Osteoblast (primary cell): Measurements from ENCODE around the gene EMX1. TPM values are rescaled to one million over a fixed set of nuclear protein-coding genes. Genes with fewer than 3 reads are reported as not detected.
A peak's percentile ranks its signal among the peaks of the same experiment; 100 is the strongest.

ENCODE experiments used
- DNase-seq: peaks from one replicate; pipeline ENCODE4 v3.0.0; 2011; ENCODE audit warnings: low spot score, mixed read lengths; ENCODE audit not compliant: insufficient read length; ENCODE audit errors: missing footprints
- H2AFZ ChIP-seq: 2 replicates; pipeline ENCODE4 v1.6.0; 2011; ENCODE audit warnings: mild to moderate bottlenecking, low read length
- H3K27ac ChIP-seq: 2 replicates; pipeline ENCODE4 v1.5.1; 2011; ENCODE audit warnings: mild to moderate bottlenecking, low read depth, low read length, moderate library complexity
- H3K27me3 ChIP-seq: 2 replicates; pipeline ENCODE4 v1.6.0; 2012; ENCODE audit warnings: mild to moderate bottlenecking, control low read depth, inconsistent platforms, low read length, moderate library complexity; ENCODE audit not compliant: insufficient read depth
- H3K36me3 ChIP-seq: 2 replicates; pipeline ENCODE4 v1.5.1; 2011; ENCODE audit warnings: mild to moderate bottlenecking, low read length, control low read depth, moderate library complexity; ENCODE audit not compliant: insufficient read depth
- H3K4me1 ChIP-seq: 2 replicates; pipeline ENCODE4 v1.5.1; 2011; ENCODE audit warnings: mild to moderate bottlenecking, low read length, control low read depth, moderate library complexity; ENCODE audit not compliant: insufficient read depth
- H3K4me2 ChIP-seq: 2 replicates; pipeline ENCODE4 v1.6.0; 2011; ENCODE audit warnings: mild to moderate bottlenecking, low read length; ENCODE audit not compliant: insufficient read depth
- H3K4me3 ChIP-seq: fragments of 200-600 bp; sonication (generic); 3 replicates; pipeline ENCODE4 v1.5.1; 2012; ENCODE audit warnings: mild to moderate bottlenecking, low read length, inconsistent platforms; ENCODE audit not compliant: insufficient read depth
- H3K79me2 ChIP-seq: 2 replicates; pipeline ENCODE4 v1.6.0; 2012; ENCODE audit warnings: mild to moderate bottlenecking, low read length, control low read depth, inconsistent platforms; ENCODE audit not compliant: insufficient read depth
- H3K9me3 ChIP-seq: 2 replicates; pipeline ENCODE4 v1.5.1; 2011; ENCODE audit warnings: low read depth, low read length, control low read depth
- H4K20me1 ChIP-seq: 2 replicates; pipeline ENCODE4 v1.6.0; 2012; ENCODE audit warnings: mild to moderate bottlenecking, low read length, control low read depth; ENCODE audit not compliant: insufficient read depth
- total RNA-seq: library from RNA; depleted of rRNA; stranded (reverse); fragments of >200 nt; gene quantifications from 2 replicates; pipeline ENCODE4 v1.2.3, GENCODE V29; 2012
- TF ChIP-seq, protein P1 (sequence below): IDR thresholded peaks from 2 replicates; pipeline ENCODE4 v1.5.1; 2011; ENCODE audit warnings: mild to moderate bottlenecking, low read depth, low read length, moderate library complexity; ENCODE audit errors: extremely low read depth

The EMX1 gene
- total RNA-seq, 1 donor: not detected

DNA sequence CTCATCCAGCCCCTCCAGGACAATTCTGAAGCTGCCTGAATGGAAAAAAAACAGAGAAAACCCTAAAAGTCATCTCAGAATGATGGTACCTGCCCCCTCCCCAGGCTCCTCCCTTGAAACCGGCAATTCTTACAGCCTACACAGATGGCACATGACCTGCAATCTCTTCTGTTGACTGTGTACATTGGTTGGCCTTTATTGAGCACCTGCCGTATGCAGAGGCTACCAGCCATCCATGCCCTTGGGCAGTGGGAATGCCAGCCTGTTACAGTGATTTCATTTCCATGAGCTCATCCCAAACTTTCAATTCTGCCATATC is 57.1 kb downstream of the EMX1 start:
- Histone ChIP-seq H3K4me1 (no peaks in the 10 kb centered on the region), H3K27ac (no peak overlapping the region), H3K79me2 (no peaks in the 10 kb centered on the region), H2AFZ (no peak overlapping the region), H3K4me3 (no peak overlapping the region), H3K27me3 (no peaks in the 10 kb centered on the region), H4K20me1 (peaks cover 5% of the 10 kb centered on the region), H3K9me3 (no peaks in the 10 kb centered on the region), H3K4me2 (no peak overlapping the region), H3K36me3 (no peaks in the 10 kb centered on the region)
- TF ChIP-seq, protein P1, sequence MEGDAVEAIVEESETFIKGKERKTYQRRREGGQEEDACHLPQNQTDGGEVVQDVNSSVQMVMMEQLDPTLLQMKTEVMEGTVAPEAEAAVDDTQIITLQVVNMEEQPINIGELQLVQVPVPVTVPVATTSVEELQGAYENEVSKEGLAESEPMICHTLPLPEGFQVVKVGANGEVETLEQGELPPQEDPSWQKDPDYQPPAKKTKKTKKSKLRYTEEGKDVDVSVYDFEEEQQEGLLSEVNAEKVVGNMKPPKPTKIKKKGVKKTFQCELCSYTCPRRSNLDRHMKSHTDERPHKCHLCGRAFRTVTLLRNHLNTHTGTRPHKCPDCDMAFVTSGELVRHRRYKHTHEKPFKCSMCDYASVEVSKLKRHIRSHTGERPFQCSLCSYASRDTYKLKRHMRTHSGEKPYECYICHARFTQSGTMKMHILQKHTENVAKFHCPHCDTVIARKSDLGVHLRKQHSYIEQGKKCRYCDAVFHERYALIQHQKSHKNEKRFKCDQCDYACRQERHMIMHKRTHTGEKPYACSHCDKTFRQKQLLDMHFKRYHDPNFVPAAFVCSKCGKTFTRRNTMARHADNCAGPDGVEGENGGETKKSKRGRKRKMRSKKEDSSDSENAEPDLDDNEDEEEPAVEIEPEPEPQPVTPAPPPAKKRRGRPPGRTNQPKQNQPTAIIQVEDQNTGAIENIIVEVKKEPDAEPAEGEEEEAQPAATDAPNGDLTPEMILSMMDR: no peak
- DNase-seq: no peak

- no peaks in the 10 kb centered on the region for H3K27me3 ChIP-seq
- TF ChIP-seq, protein P1: no peak
- H4K20me1 ChIP-seq: peaks cover 5% of the 10 kb centered on the region
- H3K27ac ChIP-seq: no peak overlapping the region
- H3K36me3 ChIP-seq: no peaks in the 10 kb centered on the region
- H3K4me3 ChIP-seq: no peak overlapping the region
- no peaks in the 10 kb centered on the region for H3K9me3 ChIP-seq
- no peak overlapping the region for H3K4me2 ChIP-seq
- no peaks in the 10 kb centered on the region for H3K4me1 ChIP-seq
- no peaks in the 10 kb centered on the region for H3K79me2 ChIP-seq
- no peak overlapping the region for H2AFZ ChIP-seq
- DNase-seq: no peak
These were observed 57.7 kb downstream of the EMX1 start for GRCh38 chr2:72975017-72975416.

DNA sequence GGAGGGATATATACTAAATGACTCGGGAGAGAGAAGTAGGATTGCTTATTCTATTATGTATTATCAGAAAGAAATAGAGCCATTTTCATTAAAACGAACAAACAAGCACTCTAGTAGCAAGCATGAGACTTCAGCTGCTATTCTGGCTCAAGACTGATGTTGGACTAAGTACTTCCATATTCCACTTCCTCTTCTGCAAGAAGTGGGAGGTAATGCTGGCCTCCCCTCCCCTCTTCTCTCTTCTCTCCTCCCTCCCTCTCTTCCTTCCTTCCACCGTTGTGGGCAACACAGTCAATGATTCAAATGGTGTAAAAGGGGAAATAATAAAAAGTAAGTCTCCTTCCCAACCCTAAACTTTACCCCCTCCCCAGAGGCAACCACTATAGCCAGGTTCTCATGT is 62.6 kb downstream of the EMX1 start:
- no peaks in the 10 kb centered on the region for H3K79me2 ChIP-seq
- H3K27ac ChIP-seq: no peak overlapping the region
- H4K20me1 ChIP-seq: no peaks in the 10 kb centered on the region
- no peak overlapping the region for H3K4me2 ChIP-seq
- H3K4me1 ChIP-seq: no peaks in the 10 kb centered on the region
- no peak for DNase-seq
- H3K4me3 ChIP-seq: no peak overlapping the region
- TF ChIP-seq, protein P1: no peak
- peaks cover 6% of the 10 kb centered on the region for H3K36me3 ChIP-seq
- H2AFZ ChIP-seq: no peak overlapping the region
- H3K9me3 ChIP-seq: no peaks in the 10 kb centered on the region
- H3K27me3 ChIP-seq: no peaks in the 10 kb centered on the region

GRCh38 chr2:72980535-72981217 is 63.4 kb downstream of the EMX1 start:
- Histone ChIP-seq H3K79me2 (no peaks in the 10 kb centered on the region), H3K4me2 (no peak overlapping the region), H3K27ac (no peak overlapping the region), H3K9me3 (no peaks in the 10 kb centered on the region), H4K20me1 (no peaks in the 10 kb centered on the region), H3K36me3 (peaks cover 6% of the 10 kb centered on the region), H3K27me3 (no peaks in the 10 kb centered on the region), H2AFZ (no peak overlapping the region), H3K4me3 (no peak overlapping the region), H3K4me1 (no peaks in the 10 kb centered on the region)
- peak; percentile 58 for DNase-seq
- TF ChIP-seq, protein P1: no peak
